ENCODE data around the gene OR6B1.

OR6B1 gene

DNA sequence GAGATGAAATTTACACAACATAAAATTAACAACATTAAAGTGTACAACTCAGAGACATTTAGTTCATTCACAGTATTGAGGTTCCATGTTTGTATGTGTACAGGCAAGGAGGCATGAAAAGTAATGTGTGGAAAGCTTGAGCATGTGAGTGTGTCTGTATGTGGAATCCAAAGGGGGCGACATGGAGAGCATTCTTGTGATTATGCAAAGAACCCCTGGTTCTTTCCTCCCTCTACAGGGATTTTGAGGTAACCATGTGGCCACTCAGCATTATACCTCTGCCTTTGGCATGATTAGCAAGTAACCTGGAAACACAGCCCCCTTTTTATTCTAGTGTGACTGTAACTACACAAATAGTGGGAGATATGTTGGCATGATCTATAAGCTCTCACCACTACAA lies 24.5 kb upstream of the OR6B1 start:
- no peak overlapping the region for H3K27ac ChIP-seq
- H3K27me3 ChIP-seq, result no peaks in the 10 kb centered on the region
- intact Hi-C loops (cut with DNase I; ENCODE audit: low total_unique reads), result no loop called here
- TF ChIP-seq, protein P1, sequence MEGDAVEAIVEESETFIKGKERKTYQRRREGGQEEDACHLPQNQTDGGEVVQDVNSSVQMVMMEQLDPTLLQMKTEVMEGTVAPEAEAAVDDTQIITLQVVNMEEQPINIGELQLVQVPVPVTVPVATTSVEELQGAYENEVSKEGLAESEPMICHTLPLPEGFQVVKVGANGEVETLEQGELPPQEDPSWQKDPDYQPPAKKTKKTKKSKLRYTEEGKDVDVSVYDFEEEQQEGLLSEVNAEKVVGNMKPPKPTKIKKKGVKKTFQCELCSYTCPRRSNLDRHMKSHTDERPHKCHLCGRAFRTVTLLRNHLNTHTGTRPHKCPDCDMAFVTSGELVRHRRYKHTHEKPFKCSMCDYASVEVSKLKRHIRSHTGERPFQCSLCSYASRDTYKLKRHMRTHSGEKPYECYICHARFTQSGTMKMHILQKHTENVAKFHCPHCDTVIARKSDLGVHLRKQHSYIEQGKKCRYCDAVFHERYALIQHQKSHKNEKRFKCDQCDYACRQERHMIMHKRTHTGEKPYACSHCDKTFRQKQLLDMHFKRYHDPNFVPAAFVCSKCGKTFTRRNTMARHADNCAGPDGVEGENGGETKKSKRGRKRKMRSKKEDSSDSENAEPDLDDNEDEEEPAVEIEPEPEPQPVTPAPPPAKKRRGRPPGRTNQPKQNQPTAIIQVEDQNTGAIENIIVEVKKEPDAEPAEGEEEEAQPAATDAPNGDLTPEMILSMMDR (IDR thresholded peaks at IDR 0.05), result no peak
- no peaks in the 10 kb centered on the region for H3K36me3 ChIP-seq
- no peak overlapping the region for H3K4me3 ChIP-seq
- H3K4me1 ChIP-seq, result peaks cover 0 to 7% (median 0%) of the 10 kb centered on the region in 4 donors
- no peak for DNase-seq
- peaks cover 0 to 6% (median 0%) of the 10 kb centered on the region in 3 donors for H3K9me3 ChIP-seq

DNA sequence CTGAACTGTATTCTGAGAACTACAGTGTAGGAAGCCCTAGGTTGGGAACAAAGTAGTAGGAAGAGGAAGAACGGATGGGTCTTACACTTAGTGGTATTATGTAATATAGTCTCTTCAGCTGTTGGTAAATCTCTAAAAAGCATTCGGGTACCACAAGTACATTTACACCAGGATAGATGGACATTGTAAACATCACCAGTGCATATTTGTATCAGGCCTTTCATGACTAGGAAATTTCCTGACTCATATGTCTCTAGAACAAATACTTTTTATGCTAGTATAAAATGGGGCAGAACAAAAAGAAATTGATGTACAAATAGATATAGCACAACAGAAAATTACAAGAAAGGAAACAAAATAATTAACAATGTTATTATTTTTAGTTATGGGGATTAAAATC lies 21.5 kb upstream of the OR6B1 start:
- H3K9me3 ChIP-seq, result no peaks in the 10 kb centered on the region
- no peak overlapping the region for H3K27ac ChIP-seq
- H3K36me3 ChIP-seq, result no peaks in the 10 kb centered on the region
- no peaks in the 10 kb centered on the region for H3K27me3 ChIP-seq
- no peak overlapping the region for H3K4me3 ChIP-seq
- no peak for DNase-seq
- peaks cover 0 to 7% (median 0%) of the 10 kb centered on the region in 4 donors for H3K4me1 ChIP-seq
- TF ChIP-seq, protein P1 (IDR thresholded peaks at IDR 0.05), result no peak
- intact Hi-C loops (cut with DNase I; ENCODE audit: low total_unique reads), result no loop called here

GRCh38 chr7:143979359-143979758 lies 20.8 kb upstream of the OR6B1 start:
- H3K4me3 ChIP-seq, result no peak overlapping the region
- no peaks in the 10 kb centered on the region for H3K9me3 ChIP-seq
- H3K27me3 ChIP-seq, result no peaks in the 10 kb centered on the region
- no peak overlapping the region for H3K27ac ChIP-seq
- peaks cover 0 to 7% (median 0%) of the 10 kb centered on the region in 4 donors for H3K4me1 ChIP-seq
- TF ChIP-seq, protein P1 (IDR thresholded peaks at IDR 0.05), result no peak
- no peak for DNase-seq
- intact Hi-C loops (cut with DNase I; ENCODE audit: low total_unique reads), result no loop called here
- no peaks in the 10 kb centered on the region for H3K36me3 ChIP-seq

DNA sequence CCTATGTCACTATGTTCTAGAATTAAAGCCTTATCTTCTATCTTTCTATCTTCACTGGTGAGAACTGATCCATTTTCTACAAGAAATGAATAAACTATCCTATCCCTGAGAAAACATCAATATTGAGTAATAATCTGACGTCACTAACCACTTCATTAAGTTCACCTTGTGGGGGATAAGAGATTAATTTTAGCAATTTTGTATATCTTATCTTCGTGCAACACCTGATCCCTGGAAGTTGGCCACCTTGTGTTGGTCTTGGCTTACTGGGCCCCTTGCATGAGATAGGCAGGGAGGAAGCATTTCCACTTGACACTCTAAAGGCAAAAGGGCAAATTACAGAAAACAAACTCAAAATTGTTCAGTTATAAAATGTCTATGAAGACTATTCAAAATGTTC lies 20.1 kb upstream of the OR6B1 start:
- H3K9me3 ChIP-seq, result no peaks in the 10 kb centered on the region
- no peak overlapping the region for H3K4me3 ChIP-seq
- peaks cover 0 to 7% (median 0%) of the 10 kb centered on the region in 4 donors for H3K4me1 ChIP-seq
- no peak for DNase-seq
- H3K27me3 ChIP-seq, result no peaks in the 10 kb centered on the region
- TF ChIP-seq, protein P1 (IDR thresholded peaks at IDR 0.05), result no peak
- intact Hi-C loops (cut with DNase I; ENCODE audit: low total_unique reads), result no loop called here
- H3K27ac ChIP-seq, result no peak overlapping the region
- H3K36me3 ChIP-seq, result no peaks in the 10 kb centered on the region

DNA sequence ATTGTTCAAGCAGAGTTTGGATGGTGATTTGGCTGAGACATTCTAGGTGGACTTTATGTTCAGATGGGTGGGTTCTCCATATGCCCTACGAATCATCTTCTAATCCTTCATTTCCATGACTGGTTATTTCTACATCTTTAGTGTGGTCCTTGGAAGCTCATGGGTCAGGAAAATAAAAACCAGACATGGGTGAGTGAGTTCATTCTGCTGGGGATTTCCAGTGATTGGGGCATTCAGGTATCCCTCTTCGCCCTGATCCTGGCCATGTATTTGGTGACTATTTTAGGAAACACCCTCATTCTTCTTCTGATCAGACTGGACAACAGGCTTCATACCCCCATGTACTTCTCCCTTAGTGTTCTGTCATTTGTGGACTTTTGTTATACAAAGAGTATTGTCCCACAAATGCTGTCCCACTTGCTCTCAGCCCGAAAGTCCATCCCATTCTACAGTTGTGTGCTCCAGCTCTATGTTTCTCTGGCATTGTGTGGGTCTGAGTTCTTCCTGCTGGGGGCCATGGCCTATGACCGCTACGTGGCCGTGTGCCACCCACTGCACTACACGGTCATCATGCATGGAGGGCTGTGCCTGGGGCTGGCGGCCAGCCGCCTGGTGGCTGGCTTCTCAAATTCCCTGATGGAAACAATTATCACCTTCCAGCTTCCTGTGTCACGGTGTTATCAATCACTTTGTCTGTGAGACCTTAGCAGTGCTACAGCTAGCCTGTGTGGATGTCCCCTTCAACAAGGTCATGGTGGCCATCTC lies 19.2 kb upstream of the OR6B1 start:
- intact Hi-C loops (cut with DNase I; ENCODE audit: low total_unique reads), result no loop called here
- DNase-seq, result no peak
- no peaks in the 10 kb centered on the region for H3K36me3 ChIP-seq

More for the DNA sequence above, 19.2 kb upstream of the OR6B1 start:
- Histone ChIP-seq H3K9me3 (no peaks in the 10 kb centered on the region), H3K4me1 (peaks cover 0 to 7% (median 0%) of the 10 kb centered on the region in 4 donors), H3K4me3 (no peak overlapping the region), H3K27ac (no peak overlapping the region), H3K27me3 (no peaks in the 10 kb centered on the region)
- TF ChIP-seq, protein P1 (IDR thresholded peaks at IDR 0.05), result no peak

Data from tibial artery (tissue), 4 donors.